Stomach (tissue), 9 donors: ENCODE results near the gene LYSMD2. TPM values are rescaled to one million over a fixed set of nuclear protein-coding genes. Genes with fewer than 3 reads are reported as not detected.

Source experiments
- DNase-seq, 2 donors: peaks; one replicate each; pipeline versions ENCODE4 v3.0.0 to v3.0.0-alpha.2; 2013 to 2019
- H3K27ac ChIP-seq, 5 donors: fragments of 200-600 bp in 4 of 5; sonication (generic) in 4 of 5; one replicate each; pipeline ENCODE4 v1.5.1; 2013 to 2019; ENCODE audit warnings: mild to moderate bottlenecking in 1 of 5, moderate library complexity in 1 of 5
- H3K27me3 ChIP-seq, 3 donors: fragments of 200-600 bp; sonication (generic); one replicate each; pipeline ENCODE4 v1.5.1; 2017 to 2019; ENCODE audit warnings: mixed run types in 1 of 3
- H3K36me3 ChIP-seq, 4 donors: fragments of 200-600 bp; sonication (generic); 1 replicate in 3 of 4; 2 replicates in 1 of 4; pipeline ENCODE4 v1.5.1; 2016 to 2019
- H3K4me1 ChIP-seq, 4 donors: fragments of 200-600 bp; sonication (generic); one replicate each; pipeline ENCODE4 v1.5.1; 2016 to 2019
- H3K4me3 ChIP-seq, 4 donors: fragments of 200-600 bp; sonication (generic) in 3 of 4; one replicate each; pipeline ENCODE4 v1.5.1; 2016 to 2019; ENCODE audit warnings: mild to moderate bottlenecking in 1 of 4
- H3K9me3 ChIP-seq, 4 donors: fragments of 200-600 bp; sonication (generic); one replicate each; pipeline ENCODE4 v1.5.1; 2016 to 2019
- CTCF ChIP-seq, 7 experiments: fragments of 450-650 bp in 4 of 7; fragments of 200-600 bp in 3 of 7; sonication (generic) in 3 of 7; IDR thresholded peaks; one replicate each; pipeline ENCODE4 v1.5.1; 2016 to 2019; ENCODE audit warnings: antibody characterized with exemption in 7 of 7, control low read depth in 2 of 7, mild to moderate bottlenecking in 1 of 7
- EP300 ChIP-seq: sonication (generic); formaldehyde crosslinking; IDR thresholded peaks from one replicate; pipeline ENCODE4 v1.6.1; 2017; ENCODE audit warnings: antibody characterized with exemption
- POLR2A ChIP-seq, 4 donors: fragments of 450-650 bp; IDR thresholded peaks; one replicate each; pipeline ENCODE4 v1.6.1; 2016; ENCODE audit warnings: antibody characterized with exemption in 4 of 4, control low read depth in 2 of 4, mild to moderate bottlenecking in 1 of 4, moderate library complexity in 1 of 4
- POLR2AphosphoS5 ChIP-seq, 3 donors: sonication (generic); formaldehyde crosslinking; IDR thresholded peaks; one replicate each; pipeline ENCODE4 v1.6.1; 2016; ENCODE audit warnings: antibody characterized with exemption in 3 of 3
- WGBS, 5 donors: extraction: QIAGEN DNeasy Blood & Tissue Kit in 3 of 5; methylation state at CpG; one replicate each; pipeline versions ENCODE4 v1.1.5 to v1.1.7; 2013 to 2018; 5-methylcytosine and 5-hydroxymethylcytosine counted together
- intact Hi-C: fragments of 100-400 bp; cut with DNase I; formaldehyde crosslinking; loops from one replicate; pipeline ENCODE4 v1.15.1; 2023; ENCODE audit warnings: low total_unique reads
- polyA plus RNA-seq, 3 donors: library from polyadenylated mRNA; stranded (reverse); fragments of 200-250 nt; gene quantifications; one replicate each; pipeline ENCODE4 v1.2.3, GENCODE V29; 2013
- total RNA-seq, 5 donors: library from RNA; depleted of rRNA; stranded (reverse); fragments of >200 nt; gene quantifications; one replicate each; pipeline versions ENCODE4 v1.1.0 to v1.2.3, GENCODE V29; 2014 to 2016
- donor health status: healthy with polysubstance abuse.
- donor health status: Bipolar disorder and iron deficiency.
- donor health status: healthy.

Gene LYSMD2
- total and polyA plus RNA-seq, 8 donors: 4.8 to 24.9 (median 12.2) TPM; not detected in 1

- intact Hi-C loops: no loop called here
- Histone ChIP-seq H3K4me1 (peaks cover 12 to 23% (median 18%) of the 10 kb centered on the region in 4 donors), H3K9me3 (no peaks in the 10 kb centered on the region), H3K27ac (no peak overlapping the region), H3K27me3 (peaks cover 0 to 6% (median 0%) of the 10 kb centered on the region in 3 donors), H3K4me3 (no peak overlapping the region), H3K36me3 (no peaks in the 10 kb centered on the region)
- DNase-seq: no peak
- 65 to 79% (median 72%) methylated on average over 4 of the region's 4 CpGs for WGBS, 5 donors
- no peak for TF ChIP-seq POLR2A (IDR thresholded peaks at IDR 0.05)
- TF ChIP-seq CTCF (IDR thresholded peaks at IDR 0.05): no peak
- no peak for TF ChIP-seq EP300
- TF ChIP-seq POLR2AphosphoS5 (IDR thresholded peaks at IDR 0.05): no peak
These were observed 12.7 kb upstream of the LYSMD2 start for GRCh38 chr15:51750186-51750585.

- 81 to 88% (median 84%) methylated on average over 5 of the region's 5 CpGs for WGBS, 5 donors
- TF ChIP-seq CTCF (IDR thresholded peaks at IDR 0.05): no peak
- TF ChIP-seq POLR2AphosphoS5 (IDR thresholded peaks at IDR 0.05): no peak
- TF ChIP-seq POLR2A (IDR thresholded peaks at IDR 0.05): no peak
- TF ChIP-seq EP300: no peak
- no peaks in the 10 kb centered on the region for H3K36me3 ChIP-seq
- H3K4me1 ChIP-seq: peaks cover 12 to 23% (median 18%) of the 10 kb centered on the region in 4 donors
- H3K4me3 ChIP-seq: no peak overlapping the region
- DNase-seq: no peak
- peaks cover 0 to 6% (median 0%) of the 10 kb centered on the region in 3 donors for H3K27me3 ChIP-seq
- H3K9me3 ChIP-seq: no peaks in the 10 kb centered on the region
- H3K27ac ChIP-seq: no peak overlapping the region
- intact Hi-C loops: no loop called here
These were observed 11.9 kb upstream of the LYSMD2 start for GRCh38 chr15:51749307-51749706.

- Histone ChIP-seq H3K4me1 (peaks cover 13 to 39% (median 30%) of the 10 kb centered on the region in 4 donors), H3K9me3 (no peaks in the 10 kb centered on the region), H3K36me3 (no peaks in the 10 kb centered on the region), H3K4me3 (no peak overlapping the region), H3K27me3 (no peaks in the 10 kb centered on the region), H3K27ac (peak overlapping the region in 2 of 5 donors; percentile 91 to 94)
- TF ChIP-seq POLR2A (IDR thresholded peaks at IDR 0.05) (no peak), CTCF (IDR thresholded peaks at IDR 0.05) (no peak), POLR2AphosphoS5 (IDR thresholded peaks at IDR 0.05) (no peak), EP300 (no peak)
- 69 to 85% (median 78%) methylated on average over 2 of the region's 2 CpGs for WGBS, 5 donors
- DNase-seq: no peak
- intact Hi-C loops: no loop called here
These were observed 1.7 kb upstream of the LYSMD2 start for GRCh38 chr15:51739061-51739712.

GRCh38 chr15:51738553-51738952, 1.1 kb upstream of the LYSMD2 start:
- DNase-seq: no peak
- 38 to 81% (median 68%) methylated on average over 2 of the region's 2 CpGs for WGBS, 5 donors
- H3K36me3 ChIP-seq: no peaks in the 10 kb centered on the region
- intact Hi-C loops: no loop called here
- no peak overlapping the region for H3K4me3 ChIP-seq
- H3K27me3 ChIP-seq: no peaks in the 10 kb centered on the region
- H3K27ac ChIP-seq: peak overlapping the region in 4 of 5 donors; percentile 80 to 98 (median 92)
- H3K9me3 ChIP-seq: no peaks in the 10 kb centered on the region
- no peak for TF ChIP-seq CTCF (IDR thresholded peaks at IDR 0.05)
- no peak for TF ChIP-seq POLR2AphosphoS5 (IDR thresholded peaks at IDR 0.05)
- TF ChIP-seq POLR2A (IDR thresholded peaks at IDR 0.05): no peak
- H3K4me1 ChIP-seq: peaks cover 13 to 45% (median 33%) of the 10 kb centered on the region in 4 donors
